ENCODE results near the gene PFAS.
A peak's percentile ranks its signal among the peaks of the same experiment; 100 is the strongest.

Gene PFAS

DNA sequence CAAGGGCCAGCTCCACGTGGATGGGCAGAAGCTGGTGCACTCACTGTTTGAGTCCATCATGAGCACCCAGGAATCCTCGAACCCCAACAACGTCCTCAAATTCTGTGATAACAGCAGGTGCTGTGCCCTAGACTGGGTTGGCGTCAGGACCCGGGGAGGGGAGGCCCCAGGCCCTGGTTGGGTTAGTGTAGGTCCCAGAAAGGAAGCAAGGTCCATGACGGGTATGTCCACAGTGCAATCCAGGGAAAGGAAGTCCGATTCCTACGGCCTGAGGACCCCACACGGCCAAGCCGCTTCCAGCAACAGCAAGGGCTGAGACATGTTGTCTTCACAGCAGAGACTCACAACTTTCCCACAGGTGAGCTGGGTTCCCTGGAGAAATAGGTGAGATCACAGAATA is 7.2 kb downstream of the PFAS start:
- POLR2A ChIA-PET (ENCODE audit: low non-redundant PET) = no interaction called here
- TF ChIP-seq CTCF (conservative IDR thresholded peaks at IDR 0.05; ENCODE audit: low read depth) = no peak
- no peak for DNase-seq (ENCODE audit: low spot score)
- CTCF ChIA-PET = no interaction called here
- H3K27ac ChIP-seq = no peak overlapping the region

- ChIA-PET POLR2A (ENCODE audit: low non-redundant PET) (no interaction called here), CTCF (interaction anchor here (0.6 kb wide), 1 partner anchor 330 kb away, joined by 4 read pairs; no protein-coding TSS in a partner anchor)
- no peak for TF ChIP-seq CTCF (conservative IDR thresholded peaks at IDR 0.05; ENCODE audit: low read depth)
- DNase-seq (ENCODE audit: low spot score) = no peak
- no peak overlapping the region for H3K27ac ChIP-seq
Observed at GRCh38 chr17:8256691-8257090, 7.6 kb downstream of the PFAS start.

- no peak for TF ChIP-seq CTCF (conservative IDR thresholded peaks at IDR 0.05; ENCODE audit: low read depth)
- ChIA-PET POLR2A (ENCODE audit: low non-redundant PET) (no interaction called here), CTCF (no interaction called here)
- no peak for DNase-seq (ENCODE audit: low spot score)
- H3K27ac ChIP-seq = peak overlapping the region; percentile 11; the same call in 1 of the 2 replicates
Observed at GRCh38 chr17:8257801-8258200, 8.7 kb downstream of the PFAS start.

DNA sequence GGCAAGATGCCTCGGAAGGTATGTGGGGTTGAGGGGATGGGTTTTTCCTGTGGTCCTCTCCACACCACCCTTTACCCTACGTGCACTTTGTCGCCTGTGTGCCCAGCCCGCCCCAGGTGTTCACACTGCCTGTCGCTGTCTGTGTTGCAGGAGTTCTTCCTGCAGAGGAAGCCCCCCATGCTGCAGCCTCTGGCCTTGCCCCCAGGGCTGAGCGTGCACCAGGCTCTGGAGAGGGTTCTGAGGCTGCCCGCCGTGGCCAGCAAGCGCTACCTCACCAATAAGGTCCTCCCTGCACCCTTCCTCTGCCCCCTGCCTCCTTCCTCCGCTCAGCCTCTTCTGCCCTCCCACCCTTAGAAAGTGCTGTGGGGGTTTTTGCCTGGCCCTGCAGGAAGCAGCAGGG is 15.2 kb downstream of the PFAS start:
- ChIA-PET POLR2A (ENCODE audit: low non-redundant PET) (interaction anchor here (0.7 kb wide), 1 partner anchor 31 kb away, joined by 3 read pairs; the partner anchor contains the start of gene SLC25A35), CTCF (no interaction called here)
- H3K27ac ChIP-seq = no peak overlapping the region
- no peak for DNase-seq (ENCODE audit: low spot score)
- no peak for TF ChIP-seq CTCF (conservative IDR thresholded peaks at IDR 0.05; ENCODE audit: low read depth)

DNA sequence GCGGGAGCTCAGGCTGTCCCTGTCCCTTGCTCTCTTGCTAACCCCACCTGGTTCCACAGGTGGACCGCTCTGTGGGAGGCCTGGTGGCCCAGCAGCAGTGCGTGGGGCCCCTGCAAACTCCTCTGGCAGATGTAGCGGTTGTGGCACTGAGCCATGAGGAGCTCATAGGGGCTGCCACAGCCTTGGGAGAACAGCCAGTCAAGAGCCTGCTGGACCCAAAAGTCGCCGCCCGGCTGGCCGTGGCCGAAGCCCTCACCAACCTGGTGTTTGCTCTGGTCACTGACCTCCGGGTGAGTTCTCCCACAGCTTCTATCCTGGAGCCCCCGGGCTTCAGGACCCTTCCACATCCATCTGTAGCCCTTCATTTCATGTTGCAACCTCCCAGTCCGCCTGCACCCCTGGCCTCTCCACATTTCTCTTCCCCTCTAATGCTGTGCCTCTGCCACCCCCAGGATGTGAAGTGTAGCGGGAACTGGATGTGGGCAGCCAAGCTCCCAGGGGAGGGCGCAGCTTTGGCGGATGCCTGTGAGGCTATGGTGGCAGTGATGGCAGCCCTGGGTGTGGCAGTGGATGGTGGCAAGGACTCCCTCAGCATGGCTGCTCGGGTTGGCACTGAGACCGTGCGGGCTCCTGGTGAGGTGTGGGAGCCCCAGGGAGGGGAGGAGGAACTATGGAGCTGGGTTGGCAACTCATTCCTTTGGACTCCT is 15.9 kb downstream of the PFAS start:
- H3K27ac ChIP-seq = no peak overlapping the region
- TF ChIP-seq CTCF (conservative IDR thresholded peaks at IDR 0.05; ENCODE audit: low read depth) = no peak
- no peak for DNase-seq (ENCODE audit: low spot score)
- ChIA-PET POLR2A (ENCODE audit: low non-redundant PET) (interaction anchor here (0.7 kb wide), 1 partner anchor 30 kb away, joined by 3 read pairs; the partner anchor contains the start of gene SLC25A35), CTCF (interaction anchor here (0.6 kb wide), 2 partner anchors 35 to 36 kb away, joined by 4 read pairs; no protein-coding TSS in a partner anchor)

GRCh38 chr17:8266648-8267479 is 17.8 kb downstream of the PFAS start:
- H3K27ac ChIP-seq = no peak overlapping the region
- TF ChIP-seq CTCF (conservative IDR thresholded peaks at IDR 0.05; ENCODE audit: low read depth) = no peak
- POLR2A ChIA-PET (ENCODE audit: low non-redundant PET) = no interaction called here
- CTCF ChIA-PET = no interaction called here
- DNase-seq (ENCODE audit: low spot score) = no peak
